ENCODE measurements around the gene TARBP2.

The TARBP2 gene

GRCh38 chr12:53523131-53523530, 22.0 kb downstream of the TARBP2 start:
- TF ChIP-seq CTCF (IDR thresholded peaks at IDR 0.05; ENCODE audit: low read depth, low read length) (no peak), MAX (IDR thresholded peaks at IDR 0.05; ENCODE audit: low read depth, low read length) (no peak), POLR2A (IDR thresholded peaks at IDR 0.05; ENCODE audit: extremely low read depth, insufficient read length) (no peak), MYC (IDR thresholded peaks at IDR 0.05; ENCODE audit: low read depth, low read length) (no peak)
- no peak overlapping the region for H3K4me3 ChIP-seq (ENCODE audit: low read depth, low read length)
- no peak for DNase-seq (ENCODE audit: low read depth)

- TF ChIP-seq CTCF (IDR thresholded peaks at IDR 0.05; ENCODE audit: low read depth, low read length) (no peak), POLR2A (IDR thresholded peaks at IDR 0.05; ENCODE audit: extremely low read depth, insufficient read length) (no peak), MAX (IDR thresholded peaks at IDR 0.05; ENCODE audit: low read depth, low read length) (no peak), MYC (IDR thresholded peaks at IDR 0.05; ENCODE audit: low read depth, low read length) (no peak)
- no peak for DNase-seq (ENCODE audit: low read depth)
- no peak overlapping the region for H3K4me3 ChIP-seq (ENCODE audit: low read depth, low read length)
These were observed 23.4 kb downstream of the TARBP2 start for GRCh38 chr12:53524476-53524875.

GRCh38 chr12:53530061-53530460, 29.0 kb downstream of the TARBP2 start:
- DNase-seq (ENCODE audit: low read depth): no peak
- TF ChIP-seq MYC (IDR thresholded peaks at IDR 0.05; ENCODE audit: low read depth, low read length): no peak
- TF ChIP-seq CTCF (IDR thresholded peaks at IDR 0.05; ENCODE audit: low read depth, low read length): no peak
- TF ChIP-seq MAX (IDR thresholded peaks at IDR 0.05; ENCODE audit: low read depth, low read length): no peak
- TF ChIP-seq POLR2A (IDR thresholded peaks at IDR 0.05; ENCODE audit: extremely low read depth, insufficient read length): no peak
- no peak overlapping the region for H3K4me3 ChIP-seq (ENCODE audit: low read depth, low read length)

GRCh38 chr12:53530920-53531319, 29.8 kb downstream of the TARBP2 start:
- TF ChIP-seq MYC (IDR thresholded peaks at IDR 0.05; ENCODE audit: low read depth, low read length) (no peak), POLR2A (IDR thresholded peaks at IDR 0.05; ENCODE audit: extremely low read depth, insufficient read length) (no peak), MAX (IDR thresholded peaks at IDR 0.05; ENCODE audit: low read depth, low read length) (no peak), CTCF (IDR thresholded peaks at IDR 0.05; ENCODE audit: low read depth, low read length) (no peak)
- DNase-seq (ENCODE audit: low read depth): no peak
- no peak overlapping the region for H3K4me3 ChIP-seq (ENCODE audit: low read depth, low read length)

- DNase-seq (ENCODE audit: low read depth): no peak
- no peak for TF ChIP-seq MYC (IDR thresholded peaks at IDR 0.05; ENCODE audit: low read depth, low read length)
- H3K4me3 ChIP-seq (ENCODE audit: low read depth, low read length): no peak overlapping the region
These were observed 30.9 kb downstream of the TARBP2 start for GRCh38 chr12:53532021-53532420.

- no peak for DNase-seq (ENCODE audit: low read depth)
- TF ChIP-seq CTCF (IDR thresholded peaks at IDR 0.05; ENCODE audit: low read depth, low read length) (no peak), MAX (IDR thresholded peaks at IDR 0.05; ENCODE audit: low read depth, low read length) (no peak), POLR2A (IDR thresholded peaks at IDR 0.05; ENCODE audit: extremely low read depth, insufficient read length) (no peak), MYC (IDR thresholded peaks at IDR 0.05; ENCODE audit: low read depth, low read length) (no peak)
- no peak overlapping the region for H3K4me3 ChIP-seq (ENCODE audit: low read depth, low read length)
These were observed 31.7 kb downstream of the TARBP2 start for GRCh38 chr12:53532524-53533445.
